GM12878 (cell line): ENCODE results near the gene CNTNAP2.

Experiments used
- BACH1 ChIP-seq: fragments of 450-650 bp; IDR thresholded peaks from 2 replicates; pipeline ENCODE4 v1.6.1; 2017; ENCODE audit warnings: mild to moderate bottlenecking, borderline replicate concordance
- CHD2 ChIP-seq: IDR thresholded peaks from 2 replicates; pipeline ENCODE4 v1.6.1; 2011; ENCODE audit warnings: low read depth, low read length, improper control_type of control experiment, borderline replicate concordance
- HDGF ChIP-seq: fragments of 450-650 bp; IDR thresholded peaks from 2 replicates; pipeline ENCODE4 v1.6.1; 2016; ENCODE audit warnings: antibody characterized with exemption
- NRF1 ChIP-seq: conservative IDR thresholded peaks from 2 replicates; pipeline ENCODE4 v1.6.1; 2011; ENCODE audit warnings: mild to moderate bottlenecking, low read depth, low read length, improper control_type of control experiment
- RELA ChIP-seq: fragments of 450-650 bp; IDR thresholded peaks from 2 replicates; pipeline ENCODE4 v1.8.0; 2014; ENCODE audit warnings: borderline replicate concordance; ENCODE audit not compliant: partially characterized antibody
- RFX5 ChIP-seq: IDR thresholded peaks from 2 replicates; pipeline ENCODE4 v1.6.1; 2011; ENCODE audit warnings: low read depth, low read length, improper control_type of control experiment
- SIN3A ChIP-seq: IDR thresholded peaks from 2 replicates; pipeline ENCODE4 v1.6.1; 2012; ENCODE audit warnings: low read depth, low read length, improper control_type of control experiment
- SMC3 ChIP-seq: IDR thresholded peaks from 2 replicates; pipeline ENCODE4 v1.6.1; 2011; ENCODE audit warnings: low read length, improper control_type of control experiment, borderline replicate concordance
- TCF7 ChIP-seq: IDR thresholded peaks from 2 replicates; pipeline ENCODE4 v1.6.1; 2014; ENCODE audit warnings: antibody characterized with exemption, borderline replicate concordance
- TF ChIP-seq, protein P1 (sequence below), 3 experiments: IDR thresholded peaks in 2 of 3; conservative IDR thresholded peaks in 1 of 3; 2 replicates each; pipeline ENCODE4 v1.5.1; 2011; ENCODE audit warnings: low read depth in 3 of 3, low read length in 3 of 3, mild to moderate bottlenecking in 3 of 3, control low read depth in 2 of 3, moderate library complexity in 2 of 3, inconsistent platforms in 1 of 3, mixed read lengths in 1 of 3; ENCODE audit not compliant: control insufficient read depth in 2 of 3, insufficient read depth in 1 of 3; ENCODE audit errors: extremely low read depth in 1 of 3

DNA sequence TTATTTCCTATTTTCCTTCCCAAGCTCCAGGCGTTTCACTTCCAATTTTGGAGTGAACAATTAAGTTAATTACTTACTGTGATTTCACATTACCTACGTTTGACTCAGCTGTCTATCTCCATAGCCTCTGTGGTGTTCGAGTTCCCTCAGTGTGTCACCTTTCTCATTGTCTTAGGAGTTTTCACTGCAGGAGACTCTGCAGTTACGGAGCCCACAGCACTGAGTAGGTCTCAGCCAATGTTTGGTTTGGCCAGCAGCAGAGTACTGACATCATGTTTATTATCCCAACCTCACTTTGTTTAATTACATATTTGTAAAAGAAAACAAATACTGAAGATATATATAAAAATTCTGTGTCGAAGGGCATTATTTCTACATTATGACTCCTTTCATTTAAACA, 1123.9 kb downstream of the CNTNAP2 start:
- TF ChIP-seq SIN3A (no peak), RELA (no peak), BACH1 (no peak), RFX5 (no peak), CHD2 (no peak), TCF7 (no peak), NRF1 (no peak), SMC3 (no peak), HDGF (no peak)
- TF ChIP-seq, protein P1, sequence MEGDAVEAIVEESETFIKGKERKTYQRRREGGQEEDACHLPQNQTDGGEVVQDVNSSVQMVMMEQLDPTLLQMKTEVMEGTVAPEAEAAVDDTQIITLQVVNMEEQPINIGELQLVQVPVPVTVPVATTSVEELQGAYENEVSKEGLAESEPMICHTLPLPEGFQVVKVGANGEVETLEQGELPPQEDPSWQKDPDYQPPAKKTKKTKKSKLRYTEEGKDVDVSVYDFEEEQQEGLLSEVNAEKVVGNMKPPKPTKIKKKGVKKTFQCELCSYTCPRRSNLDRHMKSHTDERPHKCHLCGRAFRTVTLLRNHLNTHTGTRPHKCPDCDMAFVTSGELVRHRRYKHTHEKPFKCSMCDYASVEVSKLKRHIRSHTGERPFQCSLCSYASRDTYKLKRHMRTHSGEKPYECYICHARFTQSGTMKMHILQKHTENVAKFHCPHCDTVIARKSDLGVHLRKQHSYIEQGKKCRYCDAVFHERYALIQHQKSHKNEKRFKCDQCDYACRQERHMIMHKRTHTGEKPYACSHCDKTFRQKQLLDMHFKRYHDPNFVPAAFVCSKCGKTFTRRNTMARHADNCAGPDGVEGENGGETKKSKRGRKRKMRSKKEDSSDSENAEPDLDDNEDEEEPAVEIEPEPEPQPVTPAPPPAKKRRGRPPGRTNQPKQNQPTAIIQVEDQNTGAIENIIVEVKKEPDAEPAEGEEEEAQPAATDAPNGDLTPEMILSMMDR (IDR thresholded peaks at IDR 0.05 in 2 of 3, conservative IDR thresholded peaks at IDR 0.05 in 1 of 3; ENCODE audit: control insufficient read depth in 2 of 3, extremely low read depth in 1 of 3, insufficient read depth in 1 of 3, low read depth in 3 of 3, low read length in 3 of 3), result no peak
